A172 (cell line): ENCODE measurements around the gene ARL6IP1. TPM values are rescaled to one million over a fixed set of nuclear protein-coding genes. Genes with fewer than 3 reads are reported as not detected.
"Not testable (repeated sequence)": the region's sequence is repeated elsewhere in the genome, so short reads cannot be mapped to it uniquely, and the experiment has no call there.

Experiments used
- DNase-seq: peaks from one replicate; pipeline ENCODE4 v3.0.0-alpha.2; 2015; ENCODE audit warnings: low spot score
- total RNA-seq: library from RNA; depleted of rRNA; stranded (reverse); fragments of >200 nt; shearing (Covaris generic); gene quantifications from 2 replicates; pipeline ENCODE4 v1.2.3, GENCODE V29; 2014

The ARL6IP1 gene
- total RNA-seq, 1 experiment from 2014 or later, result 576 TPM

GRCh38 chr16:18799500-18799899 lies 1.8 kb downstream of the ARL6IP1 start:
- no peak for DNase-seq

GRCh38 chr16:18797746-18798145 lies 3.6 kb downstream of the ARL6IP1 start:
- no peak for DNase-seq

GRCh38 chr16:18796377-18796776 lies 5.0 kb downstream of the ARL6IP1 start:
- DNase-seq, result no peak

GRCh38 chr16:18792836-18793433 lies 8.4 kb downstream of the ARL6IP1 start:
- peak; percentile 53 for DNase-seq

GRCh38 chr16:18789850-18790706 lies 11.3 kb downstream of the ARL6IP1 start, which contains the start of gene RPS15A:
TSS of gene RPS15A (minus strand) at chr16:18790334. CDS start at chr16:18789113, 1,221 bp downstream.
- DNase-seq, result peak; percentile 98

- no peak for DNase-seq
These were observed 11.9 kb downstream of the ARL6IP1 start for GRCh38 chr16:18789515-18789849.

- DNase-seq, result no peak
These were observed 12.4 kb downstream of the ARL6IP1 start for GRCh38 chr16:18788828-18789514.

GRCh38 chr16:18784917-18785623 lies 16.3 kb downstream of the ARL6IP1 start:
- DNase-seq, result no peak

- no peak for DNase-seq
These were observed 17.7 kb downstream of the ARL6IP1 start for GRCh38 chr16:18783430-18784341.

GRCh38 chr16:18782697-18783429 lies 18.5 kb downstream of the ARL6IP1 start:
- no peak for DNase-seq

GRCh38 chr16:18781232-18781631 lies 20.1 kb downstream of the ARL6IP1 start:
- not testable (repeated sequence) for DNase-seq

- DNase-seq, result not testable (repeated sequence)
These were observed 20.8 kb downstream of the ARL6IP1 start for GRCh38 chr16:18780460-18781026.

- not testable (repeated sequence) for DNase-seq
These were observed 23.7 kb downstream of the ARL6IP1 start for GRCh38 chr16:18777664-18778063.

- DNase-seq, result not testable (repeated sequence)
These were observed 25.0 kb downstream of the ARL6IP1 start for GRCh38 chr16:18776334-18776733.

GRCh38 chr16:18774651-18775050 lies 26.7 kb downstream of the ARL6IP1 start:
- DNase-seq, result not testable (repeated sequence)

GRCh38 chr16:18772171-18772570 lies 29.2 kb downstream of the ARL6IP1 start:
- not testable (repeated sequence) for DNase-seq

GRCh38 chr16:18770336-18770962 lies 30.9 kb downstream of the ARL6IP1 start:
- not testable (repeated sequence) for DNase-seq

GRCh38 chr16:18767217-18767616 lies 34.1 kb downstream of the ARL6IP1 start:
- DNase-seq, result not testable (repeated sequence)

- not testable (repeated sequence) for DNase-seq
These were observed 38.6 kb downstream of the ARL6IP1 start for GRCh38 chr16:18762713-18763112.
